Bronchial epithelial cell (primary cell): Measurements from ENCODE around the gene DBT. TPM values are rescaled to one million over a fixed set of nuclear protein-coding genes. Genes with fewer than 3 reads are reported as not detected.
A peak's percentile ranks its signal among the peaks of the same experiment; 100 is the strongest.
"Not testable (repeated sequence)": the region's sequence is repeated elsewhere in the genome, so short reads cannot be mapped to it uniquely, and the experiment has no call there.

ENCODE experiments used
- DNase-seq: peaks from one replicate; pipeline ENCODE4 v3.0.0-alpha.2; 2010; ENCODE audit warnings: low read depth
- FAIRE-seq: peaks from 2 replicates; lab custom pipeline; 2011; peaks lifted over from hg19 to GRCh38; lab: Jason Lieb, UNC
- H3K27me3 ChIP-seq: 2 replicates; pipeline ENCODE4 v1.5.1; 2011; ENCODE audit warnings: low read length; ENCODE audit not compliant: control insufficient read depth, insufficient read depth
- H3K36me3 ChIP-seq: 2 replicates; pipeline ENCODE4 v1.5.1; 2011; ENCODE audit warnings: low read length; ENCODE audit not compliant: control insufficient read depth, insufficient read depth
- H3K4me3 ChIP-seq: 2 replicates; pipeline ENCODE4 v1.5.1; 2011; ENCODE audit warnings: mild to moderate bottlenecking, low read depth, low read length, control low read depth
- CTCF ChIP-seq: IDR thresholded peaks from 2 replicates; pipeline ENCODE4 v1.5.1; 2011; ENCODE audit warnings: mild to moderate bottlenecking, moderate library complexity, low read length, control low read depth, inconsistent platforms; ENCODE audit not compliant: insufficient read depth, severe bottlenecking
- total RNA-seq: library from RNA; depleted of rRNA; stranded (reverse); fragments of >200 nt; gene quantifications from 2 replicates; pipeline ENCODE4 v1.2.1, GENCODE V29; 2014

Gene DBT
- total RNA-seq, 1 donor from 2014 or later: 3.7 TPM

- no peak for FAIRE-seq
- Histone ChIP-seq H3K4me3 (no peak overlapping the region), H3K27me3 (no peaks in the 10 kb centered on the region), H3K36me3 (peaks cover 5% of the 10 kb centered on the region)
- peak; percentile 34 for DNase-seq
- no peak for TF ChIP-seq CTCF
Measured at GRCh38 chr1:100219883-100220282, 29.8 kb downstream of the DBT start.

DNA sequence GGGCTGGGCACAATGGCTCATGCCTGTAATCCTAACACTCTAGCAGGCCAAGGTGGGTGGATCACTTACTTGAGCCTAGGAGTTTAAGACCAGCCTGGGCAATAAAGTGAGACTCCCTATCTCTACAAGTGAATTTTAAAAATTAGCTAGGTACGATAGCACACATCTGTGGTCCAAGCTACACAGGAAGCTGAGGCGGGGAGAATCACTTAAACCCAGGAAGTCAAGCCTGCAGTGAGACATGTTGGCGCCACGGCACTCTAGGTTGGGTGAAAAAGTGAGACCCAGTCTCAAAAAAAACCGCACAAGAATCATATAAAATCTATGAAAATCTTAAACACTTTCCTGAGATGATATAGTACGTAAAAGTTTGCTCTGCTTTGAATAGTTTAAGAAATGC lies 30.2 kb downstream of the DBT start:
- DNase-seq (no peak), FAIRE-seq (no peak)
- no peak overlapping the region for H3K4me3 ChIP-seq
- peaks cover 5% of the 10 kb centered on the region for H3K36me3 ChIP-seq
- no peaks in the 10 kb centered on the region for H3K27me3 ChIP-seq
- no peak for TF ChIP-seq CTCF

- Histone ChIP-seq H3K27me3 (no peaks in the 10 kb centered on the region), H3K36me3 (peaks cover 7% of the 10 kb centered on the region), H3K4me3 (no peak overlapping the region)
- TF ChIP-seq CTCF: no peak
- no peak for FAIRE-seq
- DNase-seq: no peak
Measured at GRCh38 chr1:100217834-100218233, 31.8 kb downstream of the DBT start.

GRCh38 chr1:100215101-100215500 lies 34.5 kb downstream of the DBT start:
- Histone ChIP-seq H3K27me3 (no peaks in the 10 kb centered on the region), H3K36me3 (peaks cover 7% of the 10 kb centered on the region), H3K4me3 (no peak overlapping the region)
- no peak for DNase-seq
- no peak for FAIRE-seq
- no peak for TF ChIP-seq CTCF

- Histone ChIP-seq H3K27me3 (no peaks in the 10 kb centered on the region), H3K36me3 (peaks cover 4% of the 10 kb centered on the region), H3K4me3 (no peak overlapping the region)
- DNase-seq: no peak
- no peak for FAIRE-seq
- no peak for TF ChIP-seq CTCF
Measured at GRCh38 chr1:100213141-100213540, 36.5 kb downstream of the DBT start.

GRCh38 chr1:100206301-100206700 lies 43.3 kb downstream of the DBT start:
- FAIRE-seq: no peak
- Histone ChIP-seq H3K27me3 (no peaks in the 10 kb centered on the region), H3K36me3 (peaks cover 5% of the 10 kb centered on the region), H3K4me3 (no peak overlapping the region)
- DNase-seq: no peak
- TF ChIP-seq CTCF: no peak

- FAIRE-seq, DNase-seq, H3K27me3 ChIP-seq, H3K4me3 ChIP-seq, H3K36me3 ChIP-seq: not testable (repeated sequence)
Measured at GRCh38 chr1:100205593-100205992, 44.0 kb downstream of the DBT start.

DNA sequence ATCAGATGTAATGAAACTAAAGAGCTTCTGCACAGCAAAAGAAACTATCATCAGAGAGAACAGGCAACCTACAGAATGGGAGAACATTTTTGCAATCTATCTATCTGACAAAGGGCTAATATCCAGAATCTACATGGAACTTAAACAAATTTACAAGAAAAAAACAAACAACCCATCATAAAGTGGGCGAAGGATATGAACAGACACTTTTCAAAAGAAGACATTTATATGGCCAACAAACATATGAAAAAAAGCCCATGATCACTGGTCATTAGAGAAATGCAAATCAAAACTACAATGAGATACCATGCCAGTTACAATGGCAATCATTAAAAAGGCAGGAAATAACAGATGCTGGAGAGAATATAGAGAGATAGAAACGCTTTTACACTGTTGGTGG lies 44.5 kb downstream of the DBT start:
- H3K4me3 ChIP-seq, H3K36me3 ChIP-seq, H3K27me3 ChIP-seq, DNase-seq, FAIRE-seq: not testable (repeated sequence)

- not testable (repeated sequence) for H3K4me3 ChIP-seq, H3K27me3 ChIP-seq, FAIRE-seq, DNase-seq
- H3K36me3 ChIP-seq: peaks cover 10% of the 10 kb centered on the region
Measured at GRCh38 chr1:100202703-100203102, 46.9 kb downstream of the DBT start.
